Neural progenitor cell (in vitro differentiated cells): ENCODE measurements around the gene VIL1. TPM values are rescaled to one million over a fixed set of nuclear protein-coding genes. Genes with fewer than 3 reads are reported as not detected.

Experiments used
- DNase-seq: peaks from one replicate; pipeline ENCODE4 v3.0.0-alpha.2; 2016; ENCODE audit warnings: low spot score
- H2AFZ ChIP-seq: fragments of 200-600 bp; sonication (generic); replicated peaks from 2 replicates; pipeline ENCODE4 v1.6.1; 2016; ENCODE audit warnings: antibody characterized with exemption
- H3F3A ChIP-seq: fragments of 200-600 bp; sonication (generic); 2 replicates; pipeline ENCODE4 v1.6.1; 2016; ENCODE audit warnings: antibody characterized with exemption, low read depth
- H3K27ac ChIP-seq: fragments of 200-600 bp; sonication (generic); 2 replicates; pipeline ENCODE4 v1.5.1; 2016; ENCODE audit warnings: mild to moderate bottlenecking
- H3K27me3 ChIP-seq: fragments of 200-600 bp; sonication (generic); 2 replicates; pipeline ENCODE4 v1.6.1; 2016; ENCODE audit warnings: mild to moderate bottlenecking, moderate library complexity
- H3K36me3 ChIP-seq: fragments of 200-600 bp; sonication (generic); 2 replicates; pipeline ENCODE4 v1.5.1; 2016
- H3K4me1 ChIP-seq: fragments of 200-600 bp; sonication (generic); 2 replicates; pipeline ENCODE4 v1.6.1; 2016; ENCODE audit warnings: mixed run types
- H3K4me2 ChIP-seq: fragments of 200-600 bp; sonication (generic); 2 replicates; pipeline ENCODE4 v1.6.1; 2016
- H3K4me3 ChIP-seq: fragments of 200-600 bp; sonication (generic); 2 replicates; pipeline ENCODE4 v1.5.1; 2016
- H3K79me2 ChIP-seq: fragments of 200-600 bp; sonication (generic); 2 replicates; pipeline ENCODE4 v1.6.1; 2016; ENCODE audit warnings: low read depth
- H3K9ac ChIP-seq: fragments of 200-600 bp; sonication (generic); 2 replicates; pipeline ENCODE4 v1.6.1; 2016
- H3K9me3 ChIP-seq: fragments of 200-600 bp; sonication (generic); 2 replicates; pipeline ENCODE4 v1.5.1; 2016; ENCODE audit warnings: low read depth
- H4K20me1 ChIP-seq: fragments of 200-600 bp; sonication (generic); 2 replicates; pipeline ENCODE4 v1.6.1; 2016; ENCODE audit warnings: low read depth
- H3K27ac Mint-ChIP-seq: 3 replicates; pipeline ENCODE4 v1.8.0; 2021; ENCODE audit warnings: mixed read lengths
- H3K27me3 Mint-ChIP-seq: 2 replicates; pipeline ENCODE4 v1.8.0; 2022; ENCODE audit warnings: low read depth, mild to moderate bottlenecking, inconsistent platforms, moderate library complexity, mixed read lengths; ENCODE audit not compliant: insufficient read depth
- H3K36me3 Mint-ChIP-seq: 3 replicates; pipeline ENCODE4 v1.8.0; 2021; ENCODE audit warnings: mixed read lengths
- H3K4me1 Mint-ChIP-seq: 3 replicates; pipeline ENCODE4 v1.8.0; 2021; ENCODE audit warnings: mixed read lengths
- H3K4me3 Mint-ChIP-seq: 3 replicates; pipeline ENCODE4 v1.8.0; 2021; ENCODE audit warnings: mild to moderate bottlenecking, moderate library complexity, mixed read lengths
- H3K9me3 Mint-ChIP-seq: 3 replicates; pipeline ENCODE4 v1.8.0; 2020; ENCODE audit warnings: mixed read lengths
- EZH2 ChIP-seq: fragments of 200-600 bp; sonication (generic); IDR thresholded peaks from 2 replicates; pipeline ENCODE4 v1.6.1; 2017; ENCODE audit warnings: antibody characterized with exemption, mild to moderate bottlenecking, moderate library complexity
- EZH2phosphoT487 ChIP-seq: fragments of 200-600 bp; sonication (generic); IDR thresholded peaks from 2 replicates; pipeline ENCODE4 v1.6.1; 2017; ENCODE audit warnings: antibody characterized with exemption
- total RNA-seq: library from RNA; depleted of rRNA; stranded (reverse); fragments of >200 nt; gene quantifications from 2 replicates; pipeline ENCODE4 v1.2.3, GENCODE V29; 2015; ENCODE audit warnings: low replicate concordance
- TF ChIP-seq, protein P1 (sequence below): fragments of 200-600 bp; sonication (generic); IDR thresholded peaks from 2 replicates; pipeline ENCODE4 v1.5.1; 2017; ENCODE audit warnings: antibody characterized with exemption, mild to moderate bottlenecking

Gene VIL1
- total RNA-seq, 1 donor from 2014 or later: not detected

DNA sequence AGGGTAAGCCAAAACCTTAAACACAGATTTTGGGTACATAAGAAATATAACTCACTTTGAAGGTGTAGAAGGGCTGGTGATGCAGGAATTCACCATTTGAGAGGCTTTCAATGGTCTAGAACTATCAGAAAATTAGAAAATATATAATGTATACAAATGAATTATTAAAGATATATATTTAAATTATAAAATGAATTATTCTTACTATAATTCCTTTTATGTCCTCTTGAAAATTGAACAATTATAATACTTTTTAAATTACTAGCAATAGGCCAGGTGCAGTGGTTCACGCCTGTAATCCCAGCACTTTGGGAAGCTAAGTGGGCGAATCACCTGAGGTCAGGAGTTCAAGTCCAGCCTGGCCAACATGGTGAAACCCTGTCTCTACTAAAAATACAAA is 60.7 kb downstream of the VIL1 start:
- no peaks in the 10 kb centered on the region for H3K79me2 ChIP-seq
- no peak overlapping the region for H3K4me3 Mint-ChIP-seq
- peaks cover 13% of the 10 kb centered on the region for H3K36me3 Mint-ChIP-seq
- no peak overlapping the region for H3K4me2 ChIP-seq
- H3K4me1 ChIP-seq: no peaks in the 10 kb centered on the region
- no peak for TF ChIP-seq EZH2phosphoT487
- TF ChIP-seq, protein P1, sequence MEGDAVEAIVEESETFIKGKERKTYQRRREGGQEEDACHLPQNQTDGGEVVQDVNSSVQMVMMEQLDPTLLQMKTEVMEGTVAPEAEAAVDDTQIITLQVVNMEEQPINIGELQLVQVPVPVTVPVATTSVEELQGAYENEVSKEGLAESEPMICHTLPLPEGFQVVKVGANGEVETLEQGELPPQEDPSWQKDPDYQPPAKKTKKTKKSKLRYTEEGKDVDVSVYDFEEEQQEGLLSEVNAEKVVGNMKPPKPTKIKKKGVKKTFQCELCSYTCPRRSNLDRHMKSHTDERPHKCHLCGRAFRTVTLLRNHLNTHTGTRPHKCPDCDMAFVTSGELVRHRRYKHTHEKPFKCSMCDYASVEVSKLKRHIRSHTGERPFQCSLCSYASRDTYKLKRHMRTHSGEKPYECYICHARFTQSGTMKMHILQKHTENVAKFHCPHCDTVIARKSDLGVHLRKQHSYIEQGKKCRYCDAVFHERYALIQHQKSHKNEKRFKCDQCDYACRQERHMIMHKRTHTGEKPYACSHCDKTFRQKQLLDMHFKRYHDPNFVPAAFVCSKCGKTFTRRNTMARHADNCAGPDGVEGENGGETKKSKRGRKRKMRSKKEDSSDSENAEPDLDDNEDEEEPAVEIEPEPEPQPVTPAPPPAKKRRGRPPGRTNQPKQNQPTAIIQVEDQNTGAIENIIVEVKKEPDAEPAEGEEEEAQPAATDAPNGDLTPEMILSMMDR: no peak
- TF ChIP-seq EZH2: no peak
- no peaks in the 10 kb centered on the region for H3K4me1 Mint-ChIP-seq
- H3F3A ChIP-seq: no peaks in the 10 kb centered on the region
- no peaks in the 10 kb centered on the region for H3K9me3 ChIP-seq
- H4K20me1 ChIP-seq: no peaks in the 10 kb centered on the region
- no peak overlapping the region for H2AFZ ChIP-seq
- H3K27ac ChIP-seq: no peak overlapping the region
- H3K9me3 Mint-ChIP-seq: no peaks in the 10 kb centered on the region
- H3K36me3 ChIP-seq: peaks cover 7% of the 10 kb centered on the region
- no peak overlapping the region for H3K9ac ChIP-seq
- no peak overlapping the region for H3K4me3 ChIP-seq
- no peaks in the 10 kb centered on the region for H3K27me3 ChIP-seq
- no peaks in the 10 kb centered on the region for H3K27me3 Mint-ChIP-seq
- no peak for DNase-seq
- no peak overlapping the region for H3K27ac Mint-ChIP-seq

DNA sequence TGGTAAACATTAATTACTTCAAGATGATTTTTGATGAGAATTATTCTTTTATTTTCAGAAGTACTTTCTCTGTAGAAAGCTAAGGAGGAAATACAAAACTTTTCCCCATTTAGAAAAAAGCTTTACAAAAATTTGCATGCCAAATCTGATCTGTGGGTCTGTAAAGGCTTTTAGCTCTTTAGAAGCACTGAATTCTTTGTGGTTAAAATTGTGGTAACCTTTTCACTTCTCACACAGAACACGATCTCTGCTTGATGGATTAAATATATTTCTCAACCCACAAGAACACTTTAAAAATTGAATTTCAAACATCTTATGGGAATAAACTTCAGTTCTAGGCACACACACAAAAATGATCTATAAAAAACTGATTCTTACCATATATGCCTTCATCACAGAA is 63.7 kb downstream of the VIL1 start:
- H3K79me2 ChIP-seq: no peaks in the 10 kb centered on the region
- no peaks in the 10 kb centered on the region for H3K9me3 ChIP-seq
- no peak for DNase-seq
- H3K4me2 ChIP-seq: no peak overlapping the region
- no peaks in the 10 kb centered on the region for H3K27me3 ChIP-seq
- no peaks in the 10 kb centered on the region for H3K4me1 Mint-ChIP-seq
- no peak overlapping the region for H3K4me3 Mint-ChIP-seq
- H3K4me1 ChIP-seq: no peaks in the 10 kb centered on the region
- H3K4me3 ChIP-seq: no peak overlapping the region
- no peaks in the 10 kb centered on the region for H3F3A ChIP-seq
- no peak overlapping the region for H3K9ac ChIP-seq
- H3K27ac Mint-ChIP-seq: no peak overlapping the region
- no peak overlapping the region for H2AFZ ChIP-seq
- no peaks in the 10 kb centered on the region for H4K20me1 ChIP-seq
- H3K9me3 Mint-ChIP-seq: no peaks in the 10 kb centered on the region
- H3K36me3 ChIP-seq: peaks cover 6% of the 10 kb centered on the region
- peaks cover 13% of the 10 kb centered on the region for H3K36me3 Mint-ChIP-seq
- H3K27me3 Mint-ChIP-seq: no peaks in the 10 kb centered on the region
- no peak overlapping the region for H3K27ac ChIP-seq
- TF ChIP-seq, protein P1: no peak
- TF ChIP-seq EZH2phosphoT487 (no peak), EZH2 (no peak)

DNA sequence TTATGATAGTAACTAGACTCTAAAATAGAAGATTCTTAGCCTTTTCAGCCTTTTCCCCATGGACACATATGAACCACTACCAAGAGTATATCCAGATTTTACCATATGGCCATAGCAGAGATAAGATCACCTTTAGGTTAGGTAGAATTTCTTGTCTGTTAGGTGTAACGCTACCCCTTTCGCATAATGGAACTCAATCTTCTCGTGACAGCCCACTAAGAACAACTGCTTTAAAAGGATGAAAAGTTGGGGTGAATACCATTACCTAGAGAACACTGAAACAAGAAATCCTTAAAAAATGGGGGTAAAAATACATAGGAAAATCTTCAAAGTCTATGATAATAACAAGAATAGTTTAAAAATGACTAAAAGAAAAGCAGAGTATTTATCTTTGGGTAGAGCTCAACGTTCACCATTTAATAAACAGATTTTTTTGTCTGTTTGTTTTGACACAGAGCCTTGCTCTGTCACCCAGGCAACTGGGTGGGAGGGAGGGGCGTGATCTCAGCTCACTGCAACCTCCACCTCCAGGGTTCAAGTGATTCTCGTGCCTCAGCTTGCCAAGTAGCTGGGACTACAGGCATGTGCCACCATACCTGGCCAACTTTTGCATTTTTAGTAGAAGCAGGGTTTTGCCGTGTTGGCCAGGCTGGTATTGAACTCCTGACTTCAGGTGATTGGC is 67.2 kb downstream of the VIL1 start:
- Mint-ChIP-seq H3K27ac (no peak overlapping the region), H3K27me3 (peaks cover 5% of the 10 kb centered on the region), H3K4me1 (no peaks in the 10 kb centered on the region), H3K9me3 (no peaks in the 10 kb centered on the region), H3K36me3 (peaks cover 16% of the 10 kb centered on the region), H3K4me3 (no peak overlapping the region)
- H3K4me2 ChIP-seq: no peak overlapping the region
- no peaks in the 10 kb centered on the region for H3K27me3 ChIP-seq
- H3K4me3 ChIP-seq: no peak overlapping the region
- no peaks in the 10 kb centered on the region for H4K20me1 ChIP-seq
- H3K27ac ChIP-seq: no peak overlapping the region
- H3K9me3 ChIP-seq: no peaks in the 10 kb centered on the region
- TF ChIP-seq EZH2: no peak
- TF ChIP-seq, protein P1: no peak
- no peak for TF ChIP-seq EZH2phosphoT487
- no peaks in the 10 kb centered on the region for H3K79me2 ChIP-seq
- no peaks in the 10 kb centered on the region for H3K4me1 ChIP-seq
- DNase-seq: no peak
- peaks cover 15% of the 10 kb centered on the region for H3K36me3 ChIP-seq
- no peak overlapping the region for H2AFZ ChIP-seq
- H3K9ac ChIP-seq: no peak overlapping the region
- no peaks in the 10 kb centered on the region for H3F3A ChIP-seq
